Mesenteric fat pad (tissue), 1 donor: Measurements from ENCODE around the gene SUN3. TPM values are rescaled to one million over a fixed set of nuclear protein-coding genes. Genes with fewer than 3 reads are reported as not detected.
A peak's percentile ranks its signal among the peaks of the same experiment; 100 is the strongest.

Source experiments
- DNase-seq: peaks from one replicate; pipeline ENCODE4 v3.0.0-alpha.2; 2020; ENCODE audit warnings: low spot score
- long read RNA-seq: library from polyadenylated mRNA; unstranded; transcript quantifications from one replicate; pipeline ENCODE4 v2.0.0, GENCODE V29; 2020
- total RNA-seq: library from RNA; stranded (reverse); fragmentation: NEBNext Ultra II Directional; extraction: Animal tissue kit (Norgen Biotek cat#: 25700); gene quantifications from one replicate; pipeline ENCODE4 v1.2.1, GENCODE V29; 2021
- donor health status: DM: yes; HTN: yes; CAD: no.

SUN3 gene, protein sequence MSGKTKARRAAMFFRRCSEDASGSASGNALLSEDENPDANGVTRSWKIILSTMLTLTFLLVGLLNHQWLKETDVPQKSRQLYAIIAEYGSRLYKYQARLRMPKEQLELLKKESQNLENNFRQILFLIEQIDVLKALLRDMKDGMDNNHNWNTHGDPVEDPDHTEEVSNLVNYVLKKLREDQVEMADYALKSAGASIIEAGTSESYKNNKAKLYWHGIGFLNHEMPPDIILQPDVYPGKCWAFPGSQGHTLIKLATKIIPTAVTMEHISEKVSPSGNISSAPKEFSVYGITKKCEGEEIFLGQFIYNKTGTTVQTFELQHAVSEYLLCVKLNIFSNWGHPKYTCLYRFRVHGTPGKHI
- not detected for total RNA-seq
- long read RNA-seq = 0 reads

DNA sequence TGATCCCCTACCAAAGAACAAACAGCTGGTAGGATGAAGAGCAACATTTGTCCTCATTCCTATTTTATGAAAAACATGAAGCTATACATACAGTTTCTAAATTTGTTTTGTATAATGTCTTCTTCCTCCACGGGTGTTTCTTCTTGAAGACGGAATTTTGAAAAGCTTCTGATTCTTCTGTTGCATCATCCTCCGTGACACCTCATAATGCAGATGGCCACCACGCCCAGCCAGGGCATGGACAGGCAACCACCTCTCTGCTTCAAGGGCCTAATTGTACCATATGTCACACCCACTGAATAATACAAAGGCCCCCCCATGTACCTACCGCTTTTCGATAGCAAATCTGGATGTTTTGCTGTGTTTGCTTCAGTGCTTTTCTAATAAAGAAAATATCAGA lies at the start of gene SUN3:
Gene SUN3, minus strand, starts transcription at position 170 of the 400 bp plus-strand sequence. Its CDS starts 169 bp downstream, at position 1.
- no peak for DNase-seq

- no peak for DNase-seq
Observed at GRCh38 chr7:48078470-48078869, 49.6 kb upstream of the SUN3 start.

- DNase-seq = no peak
Observed at GRCh38 chr7:48077423-48077822, 48.5 kb upstream of the SUN3 start.

- no peak for DNase-seq
Observed at GRCh38 chr7:48074204-48074654, 45.3 kb upstream of the SUN3 start.

- DNase-seq = no peak
Observed at GRCh38 chr7:48067475-48067874, 38.6 kb upstream of the SUN3 start.

DNA sequence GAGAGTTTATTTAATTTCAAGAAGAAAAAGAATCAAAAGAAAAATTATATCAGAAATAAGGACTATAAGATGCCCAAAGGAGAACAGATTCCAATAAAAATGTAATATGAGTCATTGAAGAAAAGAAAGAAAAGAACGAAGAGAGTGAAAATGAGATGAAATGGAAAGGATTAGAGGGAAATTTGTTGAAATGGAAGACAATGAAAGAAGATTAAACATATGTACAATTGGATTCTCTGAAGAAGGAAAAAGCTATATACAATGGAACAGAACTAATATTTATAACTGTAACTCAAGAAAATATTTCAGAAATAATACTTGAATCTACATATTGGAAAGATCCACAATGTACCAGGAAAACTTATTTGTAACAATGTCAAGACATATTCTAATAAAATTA lies 35.1 kb upstream of the SUN3 start:
- DNase-seq = no peak

DNA sequence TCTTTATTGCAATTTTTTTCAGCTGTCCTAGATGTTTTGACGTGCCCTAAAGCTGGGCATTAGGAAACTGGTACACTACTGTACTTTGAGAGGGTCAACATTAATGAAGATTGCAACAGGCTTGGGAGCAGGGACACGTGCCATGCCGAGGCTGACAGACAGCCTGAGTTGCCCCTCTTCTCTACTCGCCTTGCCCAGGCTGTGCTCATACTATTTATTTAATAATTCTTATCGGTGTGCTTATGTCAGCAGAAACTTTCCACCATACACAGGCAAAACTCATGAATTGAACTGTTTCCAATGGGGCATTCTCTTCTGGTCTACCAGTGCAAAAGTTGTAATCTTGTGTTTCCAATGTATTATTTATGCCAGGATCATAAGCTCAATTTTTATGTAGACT lies 30.8 kb upstream of the SUN3 start:
- no peak for DNase-seq

GRCh38 chr7:48058990-48059389 lies 30.1 kb upstream of the SUN3 start:
- no peak for DNase-seq

- DNase-seq = no peak
Observed at GRCh38 chr7:48053736-48054135, 24.8 kb upstream of the SUN3 start.

DNA sequence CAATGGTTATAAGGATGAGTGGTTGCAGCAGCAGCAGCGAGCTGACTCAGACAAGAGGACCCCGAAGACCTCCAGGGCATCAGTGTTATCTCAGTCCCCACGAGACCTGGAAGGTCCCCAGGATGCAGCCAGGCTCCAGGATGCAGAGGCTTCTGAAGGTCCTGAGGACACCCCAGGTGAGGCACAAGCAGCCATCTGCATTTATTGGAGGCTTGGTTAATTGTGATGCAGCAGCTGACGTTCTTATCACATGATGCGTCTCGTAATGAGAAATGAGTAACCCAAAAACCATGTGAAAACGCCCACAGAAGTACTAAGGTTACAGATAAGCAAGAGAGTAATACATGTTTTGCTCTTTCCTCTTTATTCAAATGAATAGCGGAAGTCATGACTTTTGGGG lies 23.8 kb upstream of the SUN3 start:
- no peak for DNase-seq

GRCh38 chr7:48049850-48050249 lies 20.9 kb upstream of the SUN3 start:
- DNase-seq = no peak

DNA sequence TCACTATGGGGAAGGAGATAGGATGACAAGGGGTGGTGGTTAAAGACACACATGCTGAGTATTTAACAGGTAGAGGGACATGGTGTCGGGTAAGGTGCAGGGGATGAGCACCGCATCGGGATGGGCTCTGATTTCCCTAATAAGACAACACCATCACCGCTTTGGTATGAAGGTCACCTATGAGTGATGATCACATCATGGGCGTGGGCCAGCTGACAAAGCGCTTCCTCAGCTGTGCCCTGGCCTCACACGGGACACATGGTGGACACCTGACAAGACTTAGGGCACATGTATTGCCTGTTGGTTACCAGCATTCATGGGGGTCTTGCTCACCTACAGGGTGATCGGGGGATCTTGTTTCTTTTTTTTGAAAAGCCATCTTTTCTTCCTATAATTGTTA lies 19.2 kb upstream of the SUN3 start:
- DNase-seq = no peak

DNA sequence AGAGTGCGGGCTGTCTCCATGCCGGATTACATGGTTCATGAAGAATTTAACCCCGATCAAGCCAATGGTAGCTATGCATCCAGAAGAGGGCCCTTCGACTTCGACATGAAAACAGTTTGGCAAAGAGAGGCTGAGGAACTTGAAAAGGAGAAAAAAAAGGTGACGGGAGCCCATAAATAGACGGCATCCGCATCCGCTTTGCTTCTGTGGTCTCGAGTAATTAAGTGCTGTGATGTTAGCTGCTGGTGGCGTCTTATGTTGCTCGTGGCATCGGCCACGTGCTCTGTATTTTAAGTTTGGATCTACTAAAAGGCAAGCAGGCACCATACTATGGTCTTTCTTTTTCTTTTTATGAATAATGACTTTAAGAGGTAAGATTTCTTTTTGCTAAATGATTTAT lies 17.6 kb upstream of the SUN3 start:
- no peak for DNase-seq

- no peak for DNase-seq
Observed at GRCh38 chr7:48045195-48045765, 16.4 kb upstream of the SUN3 start.

DNA sequence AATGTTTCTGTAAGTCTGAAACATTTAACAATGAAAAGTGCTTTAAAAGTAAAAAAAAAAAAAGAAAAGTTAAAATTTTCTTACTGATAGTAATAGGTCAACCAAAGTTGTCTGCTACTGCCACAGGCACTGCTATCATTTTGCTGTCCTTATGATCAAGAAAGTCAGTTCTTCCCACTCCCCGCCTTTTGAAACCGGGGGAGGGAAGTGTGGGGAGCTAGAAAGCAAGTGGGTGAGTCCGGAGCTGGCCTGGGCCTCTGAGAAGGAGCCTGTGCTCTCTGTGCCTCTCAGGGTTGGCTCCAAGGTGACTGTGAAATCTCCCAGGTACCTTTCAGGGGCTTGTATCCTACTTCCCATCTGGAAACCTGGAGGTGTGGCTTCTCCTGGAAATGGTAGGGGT lies 13.7 kb upstream of the SUN3 start:
- no peak for DNase-seq

DNA sequence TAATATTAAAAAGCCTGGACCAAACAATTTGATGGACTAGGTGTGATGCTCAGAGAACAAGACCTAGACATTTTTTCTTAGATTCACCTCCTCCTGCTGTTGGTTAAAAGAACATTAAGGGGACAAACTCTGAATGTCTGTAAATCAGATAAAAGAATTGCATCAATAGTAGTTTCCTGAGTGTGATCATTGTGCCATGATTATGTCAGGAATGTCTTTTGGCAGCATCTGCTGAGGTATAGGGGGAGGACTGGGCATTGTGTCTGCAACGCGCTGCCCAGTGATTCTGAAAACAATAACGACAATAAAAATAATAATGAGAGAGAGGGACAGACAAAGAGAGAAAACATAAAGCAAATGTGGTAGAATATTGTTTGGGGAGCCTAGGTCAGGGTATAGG lies 13.3 kb upstream of the SUN3 start:
- DNase-seq = no peak

DNA sequence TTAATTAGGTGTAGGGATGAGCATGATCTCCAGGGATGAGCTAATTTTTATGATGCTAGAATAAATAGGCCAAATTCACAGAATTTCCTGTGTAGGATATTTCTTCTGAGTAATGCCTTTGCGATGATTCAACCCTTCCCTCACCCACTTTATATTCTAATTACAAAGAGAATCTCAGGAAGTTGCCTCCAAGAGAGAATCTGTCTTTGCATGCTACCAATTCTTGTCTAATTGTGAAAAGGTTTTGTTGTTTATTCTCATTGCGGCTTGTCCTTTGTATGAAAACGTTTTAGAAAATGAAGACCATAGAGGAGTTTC lies 12.7 kb upstream of the SUN3 start:
- DNase-seq = no peak

- DNase-seq = no peak
Observed at GRCh38 chr7:48040944-48041652, 12.2 kb upstream of the SUN3 start.

GRCh38 chr7:48038815-48039506 lies 10.1 kb upstream of the SUN3 start:
- no peak for DNase-seq

GRCh38 chr7:48035967-48036478 lies 7.1 kb upstream of the SUN3 start:
- no peak for DNase-seq

DNA sequence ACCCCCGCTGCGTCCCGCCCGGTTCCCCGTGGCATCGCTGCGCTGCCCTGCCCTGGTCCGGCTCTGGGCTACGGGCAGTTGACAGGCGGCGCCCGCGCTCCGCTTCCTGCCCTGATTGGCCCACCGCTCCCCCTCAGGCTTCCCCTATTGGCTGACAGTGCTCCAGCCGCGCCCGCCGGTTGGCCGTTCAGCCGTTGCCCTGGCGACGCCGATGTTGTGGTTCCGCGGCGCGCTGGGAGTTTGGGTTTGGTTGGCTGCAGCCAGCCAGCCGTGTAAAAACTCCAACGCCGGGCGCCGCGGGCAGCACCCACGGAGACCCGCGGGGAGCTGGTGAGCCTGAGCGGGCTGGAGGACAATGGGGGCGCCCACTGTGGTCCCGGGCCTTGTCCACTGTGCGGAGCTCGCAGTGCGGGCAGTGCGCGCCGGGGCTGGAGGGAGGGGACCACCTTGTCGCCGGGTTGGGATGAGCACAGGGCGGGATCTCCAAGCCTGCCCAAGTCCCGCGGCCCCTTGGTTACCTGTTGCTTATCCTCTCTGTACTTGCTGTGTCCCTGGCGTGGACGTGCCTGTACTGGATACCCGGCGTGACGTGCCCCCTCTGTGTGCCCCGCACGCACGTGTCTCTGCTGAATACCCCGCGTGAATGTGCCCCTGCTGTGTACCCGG lies 6.5 kb upstream of the SUN3 start, which contains the start of gene C7orf57:
Gene C7orf57, plus strand, starts transcription at position 243 of the 666 bp plus-strand sequence. CDS start 766 bp downstream, outside the sequence.
- peak; percentile 97 for DNase-seq
